ENCODE results near the gene PCSK5.
"Not testable (repeated sequence)": the region's sequence is repeated elsewhere in the genome, so short reads cannot be mapped to it uniquely, and the experiment has no call there.

The PCSK5 gene

DNA sequence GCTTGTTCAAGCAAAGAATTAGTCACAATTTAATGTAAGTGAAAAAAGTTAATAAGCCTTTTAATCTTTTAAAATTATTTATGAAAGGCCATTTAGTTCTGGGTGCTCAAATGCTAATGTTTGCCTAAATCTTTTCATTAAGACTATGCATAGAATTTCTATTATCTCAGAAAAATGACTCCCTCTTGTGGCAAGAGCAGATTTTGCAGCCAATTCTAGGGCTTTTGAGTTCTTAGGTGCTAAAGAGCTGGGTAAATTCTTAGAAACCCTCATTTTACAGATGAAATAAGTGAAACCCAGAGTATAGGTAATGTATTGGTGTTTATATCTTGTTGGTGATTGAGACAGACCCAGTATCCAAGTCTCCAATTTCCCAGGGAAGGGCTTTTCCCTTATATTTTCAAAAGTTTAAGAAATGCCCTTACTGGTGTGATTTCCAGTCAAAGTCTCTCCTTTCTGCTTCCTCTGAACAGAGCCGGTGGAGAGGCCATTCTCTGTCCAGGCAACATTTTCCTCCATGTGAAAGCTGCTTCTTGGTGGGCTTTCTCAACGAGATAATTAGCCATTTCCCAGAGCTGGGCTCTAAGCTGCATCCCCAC, 24.1 kb upstream of the PCSK5 start:
- no peaks in the 10 kb centered on the region for H3K36me3 ChIP-seq (ENCODE audit: control insufficient read depth, insufficient read depth, low read length)
- DNase-seq (ENCODE audit: extremely low read depth, insufficient read length) = peak; percentile 6
- no peaks in the 10 kb centered on the region for H3K27me3 ChIP-seq (replicated peaks; ENCODE audit: control insufficient read depth, insufficient read depth, low read length)
- H3K4me3 ChIP-seq (replicated peaks; ENCODE audit: low read depth, low read length) = no peak overlapping the region
- TF ChIP-seq, protein P1, sequence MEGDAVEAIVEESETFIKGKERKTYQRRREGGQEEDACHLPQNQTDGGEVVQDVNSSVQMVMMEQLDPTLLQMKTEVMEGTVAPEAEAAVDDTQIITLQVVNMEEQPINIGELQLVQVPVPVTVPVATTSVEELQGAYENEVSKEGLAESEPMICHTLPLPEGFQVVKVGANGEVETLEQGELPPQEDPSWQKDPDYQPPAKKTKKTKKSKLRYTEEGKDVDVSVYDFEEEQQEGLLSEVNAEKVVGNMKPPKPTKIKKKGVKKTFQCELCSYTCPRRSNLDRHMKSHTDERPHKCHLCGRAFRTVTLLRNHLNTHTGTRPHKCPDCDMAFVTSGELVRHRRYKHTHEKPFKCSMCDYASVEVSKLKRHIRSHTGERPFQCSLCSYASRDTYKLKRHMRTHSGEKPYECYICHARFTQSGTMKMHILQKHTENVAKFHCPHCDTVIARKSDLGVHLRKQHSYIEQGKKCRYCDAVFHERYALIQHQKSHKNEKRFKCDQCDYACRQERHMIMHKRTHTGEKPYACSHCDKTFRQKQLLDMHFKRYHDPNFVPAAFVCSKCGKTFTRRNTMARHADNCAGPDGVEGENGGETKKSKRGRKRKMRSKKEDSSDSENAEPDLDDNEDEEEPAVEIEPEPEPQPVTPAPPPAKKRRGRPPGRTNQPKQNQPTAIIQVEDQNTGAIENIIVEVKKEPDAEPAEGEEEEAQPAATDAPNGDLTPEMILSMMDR (IDR thresholded peaks at IDR 0.05; ENCODE audit: insufficient read depth, low read length, poor library complexity, severe bottlenecking) = peak; percentile 74

DNA sequence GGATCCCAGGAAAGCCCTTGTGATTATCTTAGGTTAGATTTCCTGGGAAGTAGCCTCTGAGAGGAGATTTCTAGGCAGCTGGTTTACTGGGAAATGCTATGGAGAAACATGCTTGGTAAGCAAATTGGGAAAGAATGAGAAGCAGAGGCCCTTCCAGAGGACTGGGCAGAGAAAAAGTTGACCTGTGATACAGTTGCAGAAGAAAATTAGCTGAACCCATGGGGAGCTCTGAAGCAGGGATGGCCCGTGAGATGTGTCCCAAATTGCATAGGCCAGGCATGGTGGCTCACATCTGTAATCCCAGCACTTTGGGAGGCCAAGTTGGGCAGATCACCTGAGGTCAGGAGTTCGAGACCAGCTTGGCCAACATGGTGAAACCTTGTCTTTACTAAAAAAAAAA, 21.9 kb upstream of the PCSK5 start:
- DNase-seq (ENCODE audit: extremely low read depth, insufficient read length); H3K36me3 ChIP-seq (ENCODE audit: control insufficient read depth, insufficient read depth, low read length); H3K4me3 ChIP-seq (replicated peaks; ENCODE audit: low read depth, low read length); H3K27me3 ChIP-seq (replicated peaks; ENCODE audit: control insufficient read depth, insufficient read depth, low read length): not testable (repeated sequence)

DNA sequence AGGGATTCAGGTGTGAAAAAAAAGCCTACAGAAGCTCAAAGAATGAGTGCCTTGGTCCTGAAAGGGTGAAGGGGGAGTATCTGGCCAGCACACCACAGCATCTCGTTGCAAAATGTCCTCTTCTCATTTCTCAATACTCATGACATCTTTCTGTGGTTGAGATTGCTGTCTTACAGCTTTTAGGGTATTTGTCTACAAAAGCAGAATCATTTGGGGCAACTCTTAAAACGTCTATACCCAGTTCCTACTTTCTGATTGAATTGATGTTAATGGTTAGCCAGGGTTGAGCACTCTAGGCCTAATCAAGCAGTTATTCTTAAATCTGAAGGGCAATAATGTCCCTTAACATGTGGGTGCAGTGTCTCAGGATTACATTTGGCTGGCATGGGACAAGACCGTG, 21.2 kb upstream of the PCSK5 start:
- no peaks in the 10 kb centered on the region for H3K27me3 ChIP-seq (replicated peaks; ENCODE audit: control insufficient read depth, insufficient read depth, low read length)
- no peak for DNase-seq (ENCODE audit: extremely low read depth, insufficient read length)
- H3K36me3 ChIP-seq (ENCODE audit: control insufficient read depth, insufficient read depth, low read length) = no peaks in the 10 kb centered on the region

DNA sequence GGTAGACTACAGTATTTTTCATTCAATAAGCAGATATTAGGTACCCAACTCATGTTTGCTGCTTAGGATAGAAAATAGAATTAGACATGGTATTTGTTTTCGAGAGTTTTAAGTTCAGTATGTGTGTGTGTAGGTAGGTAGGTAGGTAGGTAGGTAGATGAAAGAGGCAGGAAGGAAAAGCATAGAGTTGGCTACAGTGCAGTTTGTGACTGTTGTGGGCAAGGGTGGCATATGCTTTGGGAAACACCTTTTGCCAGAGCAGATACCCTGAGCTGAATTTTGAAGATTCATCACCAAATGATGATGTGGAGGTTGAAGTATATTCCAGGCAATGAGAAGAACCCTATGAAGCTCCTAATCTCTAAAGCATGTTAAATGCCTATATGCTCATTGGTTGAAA, 20.0 kb upstream of the PCSK5 start:
- DNase-seq (ENCODE audit: extremely low read depth, insufficient read length) = no peak
- H3K36me3 ChIP-seq (ENCODE audit: control insufficient read depth, insufficient read depth, low read length) = no peaks in the 10 kb centered on the region
- H3K27me3 ChIP-seq (replicated peaks; ENCODE audit: control insufficient read depth, insufficient read depth, low read length) = no peaks in the 10 kb centered on the region
- TF ChIP-seq, protein P1 (IDR thresholded peaks at IDR 0.05; ENCODE audit: insufficient read depth, low read length, poor library complexity, severe bottlenecking) = no peak
- H3K4me3 ChIP-seq (replicated peaks; ENCODE audit: low read depth, low read length) = no peak overlapping the region

More for the DNA sequence above, 21.2 kb upstream of the PCSK5 start:
- H3K4me3 ChIP-seq (replicated peaks; ENCODE audit: low read depth, low read length) = no peak overlapping the region
- TF ChIP-seq, protein P1 (IDR thresholded peaks at IDR 0.05; ENCODE audit: insufficient read depth, low read length, poor library complexity, severe bottlenecking) = no peak

DNA sequence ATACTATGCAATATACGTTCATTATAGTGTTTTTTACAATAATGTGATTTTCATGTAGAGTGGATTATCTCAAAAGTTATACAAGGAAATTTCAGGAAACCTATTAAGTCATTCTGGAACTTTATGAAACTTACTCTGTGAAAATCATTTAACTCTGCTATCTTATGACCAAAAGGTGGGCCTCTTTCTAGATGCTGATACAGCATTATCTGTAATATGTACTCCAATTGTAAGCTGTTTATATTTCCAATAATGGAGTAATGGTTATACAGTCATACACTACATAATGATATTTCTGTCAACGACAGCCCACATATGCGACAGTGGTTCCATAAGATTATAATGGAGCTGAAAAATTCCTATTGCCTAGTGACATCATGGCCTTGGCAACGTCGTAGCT, 18.8 kb upstream of the PCSK5 start:
- no peak for DNase-seq (ENCODE audit: extremely low read depth, insufficient read length)
- H3K36me3 ChIP-seq (ENCODE audit: control insufficient read depth, insufficient read depth, low read length) = no peaks in the 10 kb centered on the region

DNA sequence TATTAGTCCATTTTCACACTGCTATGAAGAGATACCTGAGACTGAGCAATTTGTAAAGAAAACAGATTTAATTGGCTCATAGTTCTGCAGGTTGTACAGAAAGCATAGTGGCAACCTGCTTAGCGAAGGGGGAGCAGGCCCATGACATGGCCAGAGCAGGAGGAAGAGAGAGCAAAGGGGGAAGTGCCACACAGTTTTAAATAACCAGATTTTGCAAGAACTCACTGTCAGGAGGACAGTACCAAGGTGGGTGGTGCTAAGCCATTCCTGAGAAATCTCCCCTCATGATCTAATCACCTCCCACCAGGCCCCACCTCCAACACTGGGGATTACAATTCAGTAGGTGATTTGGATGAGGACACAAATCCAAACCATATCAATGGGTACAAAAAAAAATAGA, 16.8 kb upstream of the PCSK5 start:
- Histone ChIP-seq H3K36me3 (ENCODE audit: control insufficient read depth, insufficient read depth, low read length) (no peaks in the 10 kb centered on the region), H3K4me3 (replicated peaks; ENCODE audit: low read depth, low read length) (no peak overlapping the region), H3K27me3 (replicated peaks; ENCODE audit: control insufficient read depth, insufficient read depth, low read length) (no peaks in the 10 kb centered on the region)
- no peak for DNase-seq (ENCODE audit: extremely low read depth, insufficient read length)
- TF ChIP-seq, protein P1 (IDR thresholded peaks at IDR 0.05; ENCODE audit: insufficient read depth, low read length, poor library complexity, severe bottlenecking) = no peak

More for the DNA sequence above, 18.8 kb upstream of the PCSK5 start:
- Histone ChIP-seq H3K4me3 (replicated peaks; ENCODE audit: low read depth, low read length) (no peak overlapping the region), H3K27me3 (replicated peaks; ENCODE audit: control insufficient read depth, insufficient read depth, low read length) (no peaks in the 10 kb centered on the region)
- TF ChIP-seq, protein P1 (IDR thresholded peaks at IDR 0.05; ENCODE audit: insufficient read depth, low read length, poor library complexity, severe bottlenecking) = no peak

Measured in GM06990 (cell line).